GM23338 (cell line): Measurements from ENCODE around the gene LPCAT3. TPM values are rescaled to one million over a fixed set of nuclear protein-coding genes. Genes with fewer than 3 reads are reported as not detected.

Experiments used
- ATAC-seq: fragments of 200-7000 bp; cut with Tn5 transposase; 3 replicates; pipeline ENCODE4 v1.9.1; 2020
- DNase-seq: peaks from one replicate; pipeline ENCODE4 v3.0.0-alpha.2; 2015; ENCODE audit warnings: low spot score
- H2AFZ ChIP-seq: fragments of 200-600 bp; sonication (generic); 2 replicates; pipeline ENCODE4 v1.8.0; 2016; ENCODE audit warnings: antibody characterized with exemption, mild to moderate bottlenecking, moderate library complexity
- H3F3A ChIP-seq: fragments of 200-600 bp; sonication (generic); replicated peaks from 2 replicates; pipeline ENCODE4 v1.8.0; 2017; ENCODE audit warnings: antibody characterized with exemption, mixed run types, low read depth
- H3K27ac ChIP-seq: fragments of 200-600 bp; sonication (generic); 2 replicates; pipeline ENCODE4 v1.6.1; 2016; ENCODE audit warnings: low read depth
- H3K27me3 ChIP-seq: fragments of 200-600 bp; sonication (generic); 2 replicates; pipeline ENCODE4 v1.8.0; 2016; ENCODE audit warnings: mild to moderate bottlenecking, mixed run types, moderate library complexity; ENCODE audit not compliant: insufficient read depth
- H3K36me3 ChIP-seq: fragments of 200-600 bp; sonication (generic); 2 replicates; pipeline ENCODE4 v1.8.0; 2016; ENCODE audit warnings: mild to moderate bottlenecking; ENCODE audit not compliant: insufficient read depth
- H3K4me1 ChIP-seq: fragments of 200-600 bp; sonication (generic); 2 replicates; pipeline ENCODE4 v1.8.0; 2016; ENCODE audit warnings: mild to moderate bottlenecking, moderate library complexity; ENCODE audit not compliant: insufficient read depth
- H3K4me2 ChIP-seq: fragments of 200-600 bp; sonication (generic); 2 replicates; pipeline ENCODE4 v1.7.1; 2017; ENCODE audit warnings: mixed run types
- H3K4me3 ChIP-seq: fragments of 200-600 bp; sonication (generic); 2 replicates; pipeline ENCODE4 v1.6.1; 2016; ENCODE audit warnings: mixed run types
- H3K79me2 ChIP-seq: fragments of 200-600 bp; sonication (generic); replicated peaks from 2 replicates; pipeline ENCODE4 v1.8.0; 2017; ENCODE audit warnings: mild to moderate bottlenecking; ENCODE audit not compliant: insufficient read depth
- H3K9me2 ChIP-seq: fragments of 200-600 bp; sonication (generic); 2 replicates; pipeline ENCODE4 v1.8.0; 2017; ENCODE audit not compliant: insufficient read depth
- H4K20me1 ChIP-seq: fragments of 200-600 bp; sonication (generic); replicated peaks from 2 replicates; pipeline ENCODE4 v1.8.0; 2017; ENCODE audit warnings: mild to moderate bottlenecking; ENCODE audit not compliant: insufficient read depth
- H3K27ac Mint-ChIP-seq: 2 replicates; pipeline ENCODE4 v1.8.0; 2020; ENCODE audit warnings: inconsistent platforms, mild to moderate bottlenecking, moderate library complexity, mixed read lengths
- H3K27me3 Mint-ChIP-seq: 3 replicates; pipeline ENCODE4 v1.8.0; 2022; ENCODE audit warnings: low read depth, mild to moderate bottlenecking, moderate library complexity, mixed read lengths, inconsistent platforms; ENCODE audit not compliant: insufficient read depth, poor library complexity
- H3K36me3 Mint-ChIP-seq: 3 replicates; pipeline ENCODE4 v1.8.0; 2021; ENCODE audit warnings: low read depth, mild to moderate bottlenecking, inconsistent platforms, moderate library complexity, mixed read lengths
- H3K4me1 Mint-ChIP-seq: 3 replicates; pipeline ENCODE4 v1.8.0; 2020; ENCODE audit warnings: mild to moderate bottlenecking, inconsistent platforms, mixed read lengths
- H3K4me3 Mint-ChIP-seq: 3 replicates; pipeline ENCODE4 v1.8.0; 2021; ENCODE audit warnings: moderate library complexity, mild to moderate bottlenecking, inconsistent platforms, mixed read lengths
- H3K9me3 Mint-ChIP-seq: 3 replicates; pipeline ENCODE4 v1.8.0; 2020; ENCODE audit warnings: moderate library complexity, mild to moderate bottlenecking, inconsistent platforms, mixed read lengths
- EZH2 ChIP-seq: fragments of 200-600 bp; sonication (generic); IDR thresholded peaks from one replicate; pipeline ENCODE4 v1.8.0; 2017; ENCODE audit warnings: antibody characterized with exemption, mild to moderate bottlenecking, low read depth; ENCODE audit not compliant: unreplicated experiment
- NANOG ChIP-seq: IDR thresholded peaks from 2 replicates; pipeline ENCODE4 v1.6.1; 2016; ENCODE audit warnings: antibody characterized with exemption, borderline replicate concordance
- POLR2AphosphoS5 ChIP-seq: IDR thresholded peaks from 2 replicates; pipeline ENCODE4 v1.6.1; 2016; ENCODE audit warnings: antibody characterized with exemption, low read depth
- STAT1 ChIP-seq: IDR thresholded peaks from one replicate; pipeline ENCODE4 v1.6.1; 2016; ENCODE audit warnings: antibody characterized with exemption; ENCODE audit not compliant: unreplicated experiment
- ZNF114 ChIP-seq: fragments of 250-450 bp; sonication (Bioruptor Pico); IDR thresholded peaks from 2 replicates; pipeline ENCODE4 v1.5.0; 2020; ENCODE audit warnings: mild to moderate bottlenecking, moderate library complexity
- ZNF331 ChIP-seq: fragments of 250-450 bp; sonication (Bioruptor Pico); IDR thresholded peaks from 2 replicates; pipeline ENCODE4 v1.5.0; 2020; ENCODE audit warnings: low read depth, mild to moderate bottlenecking, moderate library complexity
- ZNF462 ChIP-seq: fragments of 250-450 bp; sonication (Bioruptor Pico); IDR thresholded peaks from 2 replicates; pipeline ENCODE4 v1.5.0; 2020; ENCODE audit warnings: mild to moderate bottlenecking, moderate library complexity
- polyA plus RNA-seq: library from polyadenylated mRNA; unstranded; fragments of >200 nt; fragmentation: Nextera tagmentation; extraction: Ambion mirVana; gene quantifications from 2 replicates; pipeline ENCODE4 v1.2.1, GENCODE V29; 2016
- total RNA-seq: library from RNA; depleted of rRNA; stranded (reverse); fragments of >200 nt; shearing (Covaris generic); gene quantifications from 2 replicates; pipeline ENCODE4 v1.2.3, GENCODE V29; 2014
- TF ChIP-seq, protein P1 (sequence below): IDR thresholded peaks from 2 replicates; pipeline ENCODE4 v1.6.1; 2016; ENCODE audit warnings: antibody characterized with exemption
- TF ChIP-seq, protein P2 (sequence below), 2 experiments: fragments of 200-600 bp in 1 of 2; sonication (generic) in 1 of 2; conservative IDR thresholded peaks; 2 replicates each; pipeline versions ENCODE4 v1.5.1 to v1.6.1; 2016 to 2017; ENCODE audit warnings: antibody characterized with exemption in 2 of 2, low read depth in 2 of 2, mild to moderate bottlenecking in 2 of 2, moderate library complexity in 1 of 2

LPCAT3 gene
- total and polyA plus RNA-seq, 2 experiments from 2014 or later: 21.4 to 51.5 TPM

GRCh38 chr12:6947615-6948014, 70.7 kb downstream of the LPCAT3 start:
- H3K4me1 ChIP-seq: peaks cover 23% of the 10 kb centered on the region
- TF ChIP-seq, protein P1, sequence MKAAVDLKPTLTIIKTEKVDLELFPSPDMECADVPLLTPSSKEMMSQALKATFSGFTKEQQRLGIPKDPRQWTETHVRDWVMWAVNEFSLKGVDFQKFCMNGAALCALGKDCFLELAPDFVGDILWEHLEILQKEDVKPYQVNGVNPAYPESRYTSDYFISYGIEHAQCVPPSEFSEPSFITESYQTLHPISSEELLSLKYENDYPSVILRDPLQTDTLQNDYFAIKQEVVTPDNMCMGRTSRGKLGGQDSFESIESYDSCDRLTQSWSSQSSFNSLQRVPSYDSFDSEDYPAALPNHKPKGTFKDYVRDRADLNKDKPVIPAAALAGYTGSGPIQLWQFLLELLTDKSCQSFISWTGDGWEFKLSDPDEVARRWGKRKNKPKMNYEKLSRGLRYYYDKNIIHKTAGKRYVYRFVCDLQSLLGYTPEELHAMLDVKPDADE: no peak
- TF ChIP-seq ZNF331 (CRISPR knock-in tag) (no peak), NANOG (no peak), POLR2AphosphoS5 (no peak), ZNF114 (CRISPR knock-in tag) (no peak), STAT1 (no peak), EZH2 (no peak)
- no peaks in the 10 kb centered on the region for H3K9me2 ChIP-seq
- no peaks in the 10 kb centered on the region for H3K27me3 ChIP-seq
- ATAC-seq (no peak), DNase-seq (no peak)
- peaks cover 23% of the 10 kb centered on the region for H3F3A ChIP-seq
- H3K79me2 ChIP-seq: 0 out of 2 replicates have a peak, but pooled peaks cover 5% of the 10 kb centered on the region
- Mint-ChIP-seq H3K4me1 (peaks cover 41% of the 10 kb centered on the region), H3K9me3 (peaks cover 2% of the 10 kb centered on the region; the same call in 2 of the 3 replicates), H3K36me3 (no peaks in the 10 kb centered on the region), H3K27me3 (peaks cover 46% of the 10 kb centered on the region), H3K27ac (no peak overlapping the region), H3K4me3 (peak overlapping the region; percentile 20; the same call in 1 of the 3 replicates)
- H2AFZ ChIP-seq: no peak overlapping the region
- no peak overlapping the region for H3K4me3 ChIP-seq
- no peaks in the 10 kb centered on the region for H4K20me1 ChIP-seq
- H3K27ac ChIP-seq: no peak overlapping the region
- no peak overlapping the region for H3K4me2 ChIP-seq
- no peaks in the 10 kb centered on the region for H3K36me3 ChIP-seq

- H3K4me3 Mint-ChIP-seq: peak overlapping the region; percentile 96
- Histone ChIP-seq H3K4me1 (peaks cover 20% of the 10 kb centered on the region), H3K4me2 (peak overlapping the region; percentile 79), H3K27me3 (no peaks in the 10 kb centered on the region), H3K36me3 (no peaks in the 10 kb centered on the region), H3K9me2 (no peaks in the 10 kb centered on the region), H4K20me1 (no peaks in the 10 kb centered on the region), H3K4me3 (peak overlapping the region; percentile 70), H3F3A (peaks cover 27% of the 10 kb centered on the region), H3K79me2 (0 out of 2 replicates have a peak, but pooled peaks cover 5% of the 10 kb centered on the region), H2AFZ (peak overlapping the region; percentile 72), H3K27ac (no peak overlapping the region)
- H3K27me3 Mint-ChIP-seq: peaks cover 47% of the 10 kb centered on the region
- H3K9me3 Mint-ChIP-seq: peaks cover 2% of the 10 kb centered on the region; the same call in 2 of the 3 replicates
- H3K4me1 Mint-ChIP-seq: peaks cover 41% of the 10 kb centered on the region
- peaks cover 3% of the 10 kb centered on the region for H3K36me3 Mint-ChIP-seq
- DNase-seq (no peak), ATAC-seq (no peak)
- peak overlapping the region; percentile 76 for H3K27ac Mint-ChIP-seq
- TF ChIP-seq NANOG (no peak), STAT1 (no peak), POLR2AphosphoS5 (no peak), ZNF462 (CRISPR knock-in tag) (no peak)
- TF ChIP-seq, protein P2, sequence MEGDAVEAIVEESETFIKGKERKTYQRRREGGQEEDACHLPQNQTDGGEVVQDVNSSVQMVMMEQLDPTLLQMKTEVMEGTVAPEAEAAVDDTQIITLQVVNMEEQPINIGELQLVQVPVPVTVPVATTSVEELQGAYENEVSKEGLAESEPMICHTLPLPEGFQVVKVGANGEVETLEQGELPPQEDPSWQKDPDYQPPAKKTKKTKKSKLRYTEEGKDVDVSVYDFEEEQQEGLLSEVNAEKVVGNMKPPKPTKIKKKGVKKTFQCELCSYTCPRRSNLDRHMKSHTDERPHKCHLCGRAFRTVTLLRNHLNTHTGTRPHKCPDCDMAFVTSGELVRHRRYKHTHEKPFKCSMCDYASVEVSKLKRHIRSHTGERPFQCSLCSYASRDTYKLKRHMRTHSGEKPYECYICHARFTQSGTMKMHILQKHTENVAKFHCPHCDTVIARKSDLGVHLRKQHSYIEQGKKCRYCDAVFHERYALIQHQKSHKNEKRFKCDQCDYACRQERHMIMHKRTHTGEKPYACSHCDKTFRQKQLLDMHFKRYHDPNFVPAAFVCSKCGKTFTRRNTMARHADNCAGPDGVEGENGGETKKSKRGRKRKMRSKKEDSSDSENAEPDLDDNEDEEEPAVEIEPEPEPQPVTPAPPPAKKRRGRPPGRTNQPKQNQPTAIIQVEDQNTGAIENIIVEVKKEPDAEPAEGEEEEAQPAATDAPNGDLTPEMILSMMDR (conservative IDR thresholded peaks at IDR 0.05; ENCODE audit: low read depth in 2 of 2): no peak
These were observed 71.3 kb downstream of the LPCAT3 start for GRCh38 chr12:6946920-6947374.
